DMS 273 (cell line): ENCODE measurements around the gene DSCAM.
A peak's percentile ranks its signal among the peaks of the same experiment; 100 is the strongest.
"Not testable (repeated sequence)": the region's sequence is repeated elsewhere in the genome, so short reads cannot be mapped to it uniquely, and the experiment has no call there.

Experiments
- DNase-seq: peaks from one replicate; lab custom pipeline; 2025; ENCODE audit not compliant: unreplicated experiment; lab: John Stamatoyannopoulos, UW

DSCAM gene

DNA sequence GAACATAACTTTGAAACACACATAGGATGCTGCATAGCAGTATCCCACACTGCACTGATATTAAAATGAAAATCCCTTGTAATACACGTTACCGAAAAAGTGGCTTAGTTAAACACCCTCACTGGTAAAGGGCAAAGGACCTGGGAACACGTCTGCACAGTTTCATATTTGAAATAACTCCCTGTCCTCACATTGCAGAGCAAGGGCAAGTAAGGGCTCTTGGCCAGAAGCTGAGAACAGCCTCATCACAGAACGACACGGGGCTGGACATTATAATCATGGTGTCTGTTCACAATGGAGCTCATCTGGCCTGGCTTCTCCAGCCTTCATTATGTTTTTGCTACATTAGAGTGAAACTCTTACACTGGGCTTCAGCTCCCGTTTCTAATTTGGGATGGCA, 772.8 kb downstream of the DSCAM start:
- DNase-seq: no peak

DNA sequence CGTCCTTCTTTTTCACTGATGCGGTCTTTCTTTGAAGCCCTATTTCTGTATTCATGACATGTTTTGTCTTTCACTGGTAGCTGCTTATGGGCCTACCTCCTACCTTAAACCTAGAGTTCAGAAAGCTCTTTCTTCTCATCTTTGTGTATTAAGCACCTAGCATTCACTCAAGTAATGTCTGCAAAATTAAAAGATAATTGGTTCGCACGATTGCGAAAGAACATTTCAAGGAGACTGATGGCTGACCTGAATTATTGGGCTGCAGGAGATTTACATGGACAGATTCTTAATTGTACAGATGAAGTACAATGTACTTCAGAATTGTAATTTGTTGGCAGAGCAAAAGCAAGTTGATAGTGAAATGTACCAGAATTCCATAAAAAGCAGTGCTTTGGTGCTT, 773.3 kb downstream of the DSCAM start:
- no peak for DNase-seq

DNA sequence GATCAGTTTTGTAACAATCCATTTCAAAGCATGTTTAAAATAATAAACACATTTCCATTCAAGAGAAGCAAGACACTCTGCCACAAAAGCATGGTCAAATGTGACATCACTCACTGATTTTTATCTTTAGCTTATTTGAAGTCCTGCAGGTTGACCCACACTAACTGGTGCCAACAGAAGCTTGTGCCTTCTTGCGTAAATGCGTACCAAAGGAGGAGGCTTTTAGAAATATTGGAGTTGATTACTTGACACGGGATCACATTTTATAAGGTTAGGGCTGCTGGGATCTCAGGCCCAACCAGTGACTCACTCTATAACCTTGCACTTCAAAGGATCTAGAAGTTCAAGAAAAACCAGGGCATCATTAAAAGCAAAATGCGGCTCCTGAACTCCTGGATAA, 776.1 kb downstream of the DSCAM start:
- DNase-seq: no peak

- peak; percentile 82 for DNase-seq
Observed at GRCh38 chr21:40067751-40068150, 779.2 kb downstream of the DSCAM start.

- DNase-seq: peak; percentile 16
Observed at GRCh38 chr21:40066221-40066620, 780.7 kb downstream of the DSCAM start.

GRCh38 chr21:40060083-40060677, 786.8 kb downstream of the DSCAM start:
- DNase-seq: peak; percentile 84

- DNase-seq: peak; percentile 89
Observed at GRCh38 chr21:40057331-40057730, 789.6 kb downstream of the DSCAM start.

- no peak for DNase-seq
Observed at GRCh38 chr21:40056031-40056430, 790.9 kb downstream of the DSCAM start.

DNA sequence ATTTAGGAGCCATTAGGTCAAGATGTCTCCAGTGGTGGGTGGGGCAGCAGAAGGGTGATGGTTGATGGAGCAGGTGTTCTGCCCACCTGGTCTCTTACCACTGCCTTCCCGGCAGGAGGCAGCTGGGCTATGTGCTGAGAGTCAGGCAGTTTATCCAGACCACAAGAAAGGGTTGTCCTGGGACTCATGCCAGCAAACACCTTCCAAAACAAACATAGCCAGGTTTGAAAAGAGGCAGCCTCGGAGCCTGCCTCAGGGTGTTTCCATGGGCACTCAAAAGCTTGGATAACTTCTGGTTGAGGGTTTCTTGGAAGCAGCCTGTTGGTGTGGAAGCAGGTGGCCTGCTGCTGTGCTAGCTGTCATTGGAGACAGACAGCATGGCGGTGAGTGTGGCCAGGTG, 792.6 kb downstream of the DSCAM start:
- peak; percentile 96 for DNase-seq

GRCh38 chr21:40053007-40053406, 794.0 kb downstream of the DSCAM start:
- peak; percentile 41 for DNase-seq

DNA sequence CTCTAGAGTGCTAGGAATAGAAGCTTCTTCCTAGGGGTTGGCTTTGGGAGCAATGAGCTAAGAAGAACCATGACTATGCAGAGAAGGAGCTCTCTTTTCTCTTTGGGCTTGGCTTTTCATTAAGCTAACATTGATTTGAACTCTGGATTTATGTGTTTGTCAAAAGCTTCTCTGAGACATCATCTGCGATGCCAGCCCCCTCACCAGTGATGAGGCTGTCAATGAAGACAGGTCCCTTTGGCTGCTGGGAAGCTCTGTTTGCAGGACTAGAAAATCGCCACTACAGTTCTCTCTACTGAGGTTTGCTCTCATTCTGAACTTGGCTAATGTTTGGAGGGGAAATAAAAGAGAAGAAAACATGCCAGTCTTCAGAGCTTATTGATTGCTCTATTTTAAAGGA, 794.7 kb downstream of the DSCAM start:
- DNase-seq: no peak

DNA sequence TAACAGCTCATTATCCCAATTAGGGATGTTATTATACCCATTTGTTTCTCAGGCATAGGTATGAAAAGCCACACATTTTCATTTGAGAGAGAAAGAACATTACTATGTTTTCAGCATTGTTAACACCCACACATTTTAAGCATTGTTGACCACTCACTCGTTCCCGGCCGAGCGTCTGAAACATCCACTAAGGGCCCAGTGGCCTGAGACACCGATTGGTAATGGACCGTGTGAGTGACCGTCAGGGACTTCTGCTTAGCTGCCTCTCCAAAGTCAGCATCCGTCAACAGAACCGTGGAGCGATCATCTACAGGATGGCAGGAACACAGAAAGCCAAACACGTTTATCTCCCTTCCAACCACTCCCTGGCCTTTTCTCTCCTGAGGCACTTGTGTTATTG, 795.2 kb downstream of the DSCAM start:
- DNase-seq: no peak

GRCh38 chr21:40049931-40050290, 797.0 kb downstream of the DSCAM start:
- DNase-seq: no peak

DNA sequence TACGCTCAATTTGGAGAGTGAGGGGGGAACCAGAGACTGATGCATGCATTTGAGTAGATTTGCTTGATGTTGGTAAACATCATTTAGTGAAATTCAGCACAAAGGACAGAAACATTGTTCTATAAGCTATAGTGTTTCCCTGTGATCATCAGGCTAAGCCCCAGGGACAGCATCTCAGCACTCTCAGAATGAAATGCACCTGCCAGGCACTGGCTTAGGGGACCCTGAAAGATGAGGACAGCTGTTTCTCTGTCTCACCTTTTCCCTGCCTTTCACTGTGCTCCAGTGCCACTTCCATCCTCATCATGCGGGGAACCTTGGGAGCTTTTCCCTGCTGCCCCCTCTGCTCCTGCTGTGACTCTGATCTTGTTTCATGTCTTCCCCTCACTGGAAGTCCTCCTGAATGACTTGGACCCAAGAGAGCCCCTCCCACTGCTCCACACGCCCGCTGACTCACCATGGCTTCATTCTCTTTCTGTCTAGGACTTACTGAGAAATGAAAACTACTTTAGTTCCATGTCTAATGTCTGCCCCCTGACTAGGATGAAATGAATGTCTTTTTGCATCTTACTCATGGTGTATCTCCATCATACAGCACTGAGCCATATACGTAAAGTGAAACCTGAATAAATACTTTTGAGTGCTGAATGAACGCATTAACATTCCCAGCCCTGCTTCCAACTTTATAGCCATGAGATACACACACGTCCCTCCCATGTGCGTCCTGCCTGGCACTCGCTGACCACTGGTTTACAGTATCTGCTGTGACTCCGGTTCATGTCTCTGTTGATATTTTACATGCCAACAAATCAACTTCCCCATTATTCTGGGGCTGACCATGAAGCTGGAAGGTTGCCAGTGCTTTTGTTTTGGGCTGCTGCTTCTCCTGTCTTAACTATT, 797.7 kb downstream of the DSCAM start:
- DNase-seq: no peak

DNA sequence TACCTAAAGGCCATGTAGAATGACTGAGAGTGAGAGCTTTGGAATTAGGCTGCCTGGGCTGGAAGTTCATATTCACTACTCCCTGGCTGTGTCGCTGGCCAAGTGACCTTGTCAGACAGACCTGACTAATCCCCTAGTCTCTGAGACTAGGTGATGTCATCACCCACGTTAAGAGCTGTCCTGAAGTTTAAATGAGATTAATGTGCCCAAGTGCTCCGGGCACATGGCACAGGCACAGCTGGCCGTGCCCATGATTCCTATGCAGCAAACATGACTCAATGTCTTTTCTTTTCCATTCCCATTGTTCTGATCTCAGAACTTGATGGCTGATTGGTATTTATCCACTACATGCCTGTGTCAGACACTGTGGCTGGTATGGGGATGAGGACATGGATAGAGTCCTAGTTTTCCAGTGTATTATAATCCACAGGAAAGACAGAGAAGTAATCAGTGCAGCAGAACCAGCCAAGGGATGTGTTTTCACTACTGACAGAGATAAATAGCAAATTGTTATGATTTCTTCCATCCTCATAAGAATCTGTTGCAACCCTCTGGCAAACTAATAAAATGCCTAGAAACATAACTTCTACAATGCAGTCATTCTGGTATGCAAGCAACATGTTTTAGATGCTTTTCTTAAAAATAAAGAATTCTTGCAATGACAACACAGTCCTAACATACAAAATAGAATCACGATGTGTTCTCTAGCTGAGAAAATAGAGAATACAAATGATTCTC, 798.8 kb downstream of the DSCAM start:
- no peak for DNase-seq

DNA sequence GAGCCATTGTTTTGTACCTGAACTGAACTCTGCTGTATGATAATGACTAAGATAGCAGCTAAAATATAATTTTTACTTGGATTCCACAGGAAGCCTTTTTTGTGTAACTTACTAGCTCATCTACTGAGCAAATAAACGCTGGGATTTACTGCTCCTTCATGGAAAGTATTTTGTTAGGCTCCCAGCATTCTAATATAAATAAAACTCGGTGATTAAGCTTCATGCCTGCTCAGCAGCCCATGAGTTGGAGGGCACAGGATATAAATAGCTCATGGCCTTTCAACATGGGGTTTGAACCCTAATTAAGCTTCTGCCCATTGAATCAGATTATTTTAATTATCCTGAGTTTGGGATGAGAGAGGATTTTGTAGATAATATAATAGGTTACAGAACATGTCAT, 799.7 kb downstream of the DSCAM start:
- no peak for DNase-seq

GRCh38 chr21:40043866-40044265, 803.1 kb downstream of the DSCAM start:
- DNase-seq: no peak

- DNase-seq: peak; percentile 57
Observed at GRCh38 chr21:40043423-40043822, 803.5 kb downstream of the DSCAM start.

GRCh38 chr21:40041446-40041845, 805.5 kb downstream of the DSCAM start:
- DNase-seq: no peak

DNA sequence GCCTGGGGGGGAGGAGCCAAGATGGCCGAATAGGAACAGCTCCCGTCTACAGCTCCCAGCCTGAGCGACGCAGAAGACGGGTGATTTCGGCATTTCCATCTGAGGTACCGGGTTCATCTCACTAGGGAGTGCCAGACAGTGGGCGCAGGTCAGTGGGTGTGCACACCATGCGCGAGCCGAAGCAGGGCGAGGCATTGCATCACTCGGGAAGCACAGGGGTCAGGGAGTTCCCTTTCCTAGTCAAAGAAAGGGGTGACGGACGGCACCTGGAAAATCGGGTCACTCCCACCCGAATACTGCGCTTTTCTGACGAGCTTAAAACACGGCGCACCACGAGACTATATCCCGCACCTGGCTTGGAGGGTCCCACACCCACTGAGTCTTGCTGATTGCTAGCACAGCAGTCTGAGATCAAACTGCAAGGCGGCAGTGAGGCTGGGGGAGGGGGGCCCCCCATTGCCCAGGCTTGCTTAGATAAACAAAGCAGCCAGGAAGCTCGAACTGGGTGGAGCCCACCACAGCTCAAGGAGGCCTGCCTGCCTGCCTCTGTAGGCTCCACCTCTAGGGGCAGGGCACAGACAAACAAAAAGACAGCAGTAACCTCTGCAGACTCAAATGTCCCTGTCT, 813.7 kb downstream of the DSCAM start:
- not testable (repeated sequence) for DNase-seq

DNA sequence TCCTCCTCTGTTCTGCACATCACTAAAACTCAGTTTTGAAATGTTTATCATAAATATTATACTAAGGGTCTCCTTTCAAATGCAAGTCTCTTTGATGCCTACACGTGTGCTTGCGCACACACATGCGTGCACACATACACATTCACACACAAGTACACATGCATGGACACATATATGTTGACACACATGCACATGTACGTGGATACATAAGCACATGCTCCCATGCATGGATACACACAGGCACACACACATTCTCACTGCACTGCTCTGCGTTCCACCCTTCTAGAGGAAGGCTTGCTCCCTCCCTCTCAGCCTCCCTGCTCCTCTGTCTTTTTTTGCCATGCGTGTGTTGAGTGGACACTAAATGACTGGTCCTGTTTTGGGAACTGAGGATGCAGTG, 817.1 kb downstream of the DSCAM start:
- no peak for DNase-seq
